GM23338 (cell line): ENCODE results near the gene EXOC7.

Experiments
- EZH2 ChIP-seq: fragments of 200-600 bp; sonication (generic); IDR thresholded peaks from one replicate; pipeline ENCODE4 v1.8.0; 2017; ENCODE audit warnings: antibody characterized with exemption, mild to moderate bottlenecking, low read depth; ENCODE audit not compliant: unreplicated experiment
- POLR2AphosphoS5 ChIP-seq: IDR thresholded peaks from 2 replicates; pipeline ENCODE4 v1.6.1; 2016; ENCODE audit warnings: antibody characterized with exemption, low read depth

DNA sequence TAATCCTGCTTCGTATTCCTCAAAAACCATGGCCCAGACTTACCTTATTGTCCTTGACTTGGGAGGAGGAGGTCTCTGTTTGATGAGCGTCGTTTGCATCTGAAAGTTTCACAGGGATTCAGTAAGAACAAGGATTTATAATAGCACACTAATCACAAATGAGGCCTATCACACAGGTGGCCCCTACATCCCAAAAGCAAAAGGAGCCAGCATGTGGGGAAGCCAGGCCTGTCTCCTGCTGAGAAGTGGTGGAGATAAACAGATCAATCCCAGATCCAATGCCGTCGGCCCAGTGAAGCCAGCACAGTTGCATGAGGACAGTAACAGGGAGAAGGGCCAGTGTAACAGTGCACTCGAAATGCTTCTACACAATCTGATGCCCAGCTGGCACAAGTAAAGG, 63.2 kb downstream of the EXOC7 start:
- no peak for TF ChIP-seq EZH2
- no peak for TF ChIP-seq POLR2AphosphoS5
